Measurements from ENCODE around the gene C16orf46.

Gene C16orf46

GRCh38 chr16:81012974-81013373 is 64.1 kb downstream of the C16orf46 start:
- TF ChIP-seq GATA3 (IDR thresholded peaks at IDR 0.05; ENCODE audit: low read depth, low read length) (no peak), GATA2 (IDR thresholded peaks at IDR 0.05; ENCODE audit: low read depth, low read length) (no peak)
